Liver (tissue), 9 donors: Measurements from ENCODE around the gene EHMT1. TPM values are rescaled to one million over a fixed set of nuclear protein-coding genes. Genes with fewer than 3 reads are reported as not detected.

Source experiments
- DNase-seq: peaks from one replicate; pipeline ENCODE4 v3.0.0-alpha.2; 2017; ENCODE audit warnings: low spot score
- H3K27ac ChIP-seq, 2 donors: one replicate each; pipeline ENCODE4 v1.7.0; 2013; ENCODE audit warnings: inconsistent platforms in 2 of 2, low read length in 2 of 2, control low read depth in 1 of 2, low read depth in 1 of 2, mild to moderate bottlenecking in 1 of 2
- H3K27me3 ChIP-seq, 4 donors: one replicate each; pipeline versions ENCODE4 v1.6.1 to v1.7.0; 2013; ENCODE audit warnings: low read length in 3 of 4, inconsistent platforms in 1 of 4, mild to moderate bottlenecking in 1 of 4, moderate library complexity in 1 of 4; ENCODE audit not compliant: control insufficient read depth in 4 of 4, insufficient read depth in 4 of 4
- H3K36me3 ChIP-seq, 4 donors: one replicate each; pipeline versions ENCODE4 v1.6.1 to v1.7.0; 2013; ENCODE audit warnings: low read length in 3 of 4, mild to moderate bottlenecking in 3 of 4, low read depth in 1 of 4, moderate library complexity in 1 of 4; ENCODE audit not compliant: control insufficient read depth in 4 of 4, insufficient read depth in 3 of 4
- H3K4me1 ChIP-seq, 4 donors: one replicate each; pipeline versions ENCODE4 v1.6.1 to v1.7.0; 2013; ENCODE audit warnings: low read length in 3 of 4, mild to moderate bottlenecking in 3 of 4, moderate library complexity in 1 of 4; ENCODE audit not compliant: control insufficient read depth in 4 of 4, insufficient read depth in 4 of 4
- H3K4me3 ChIP-seq, 3 donors: one replicate each; pipeline versions ENCODE4 v1.6.1 to v1.7.0; 2013; ENCODE audit warnings: low read length in 3 of 3, control low read depth in 1 of 3, low read depth in 1 of 3, mild to moderate bottlenecking in 1 of 3
- H3K9ac ChIP-seq, 2 donors: one replicate each; pipeline ENCODE4 v1.7.0; 2013; ENCODE audit warnings: low read length in 2 of 2, mild to moderate bottlenecking in 2 of 2, moderate library complexity in 2 of 2, control low read depth in 1 of 2, low read depth in 1 of 2
- H3K9me3 ChIP-seq, 4 donors: one replicate each; pipeline versions ENCODE4 v1.6.1 to v1.7.0; 2013; ENCODE audit warnings: low read length in 3 of 4; ENCODE audit not compliant: control insufficient read depth in 4 of 4
- EGR1 ChIP-seq, 2 donors: IDR thresholded peaks; 2 replicates each; pipeline ENCODE4 v1.6.1; 2016 to 2018; ENCODE audit warnings: antibody characterized with exemption in 2 of 2, low read depth in 2 of 2
- FOXA1 ChIP-seq: IDR thresholded peaks from 2 replicates; pipeline ENCODE4 v1.6.1; 2016; ENCODE audit warnings: antibody characterized with exemption
- FOXA2 ChIP-seq: IDR thresholded peaks from 2 replicates; pipeline ENCODE4 v1.6.1; 2016; ENCODE audit warnings: antibody characterized with exemption
- GABPA ChIP-seq, 2 donors: IDR thresholded peaks in 1 of 2; conservative IDR thresholded peaks in 1 of 2; 2 replicates each; pipeline ENCODE4 v1.6.1; 2016; ENCODE audit warnings: antibody characterized with exemption in 2 of 2, mild to moderate bottlenecking in 1 of 2, moderate library complexity in 1 of 2
- HNF4A ChIP-seq, 2 donors: conservative IDR thresholded peaks; 2 replicates each; pipeline ENCODE4 v1.6.1; 2016; ENCODE audit warnings: antibody characterized with exemption in 2 of 2, mild to moderate bottlenecking in 2 of 2
- HNF4G ChIP-seq: IDR thresholded peaks from 2 replicates; pipeline ENCODE4 v1.6.1; 2016; ENCODE audit warnings: antibody characterized with exemption
- JUND ChIP-seq, 2 donors: IDR thresholded peaks; 2 replicates each; pipeline ENCODE4 v1.6.1; 2016; ENCODE audit warnings: antibody characterized with exemption in 2 of 2
- NR2F2 ChIP-seq: IDR thresholded peaks from 2 replicates; pipeline ENCODE4 v1.6.1; 2016; ENCODE audit warnings: antibody characterized with exemption
- RAD21 ChIP-seq, 2 donors: IDR thresholded peaks; 2 replicates each; pipeline ENCODE4 v1.6.1; 2016; ENCODE audit warnings: antibody characterized with exemption in 2 of 2, mild to moderate bottlenecking in 2 of 2
- REST ChIP-seq: IDR thresholded peaks from 2 replicates; pipeline ENCODE4 v1.6.1; 2016; ENCODE audit warnings: antibody characterized with exemption, mild to moderate bottlenecking
- RXRA ChIP-seq, 2 donors: IDR thresholded peaks; 2 replicates each; pipeline ENCODE4 v1.6.1; 2017 to 2018; ENCODE audit warnings: antibody characterized with exemption in 2 of 2, mild to moderate bottlenecking in 1 of 2
- SP1 ChIP-seq: IDR thresholded peaks from 2 replicates; pipeline ENCODE4 v1.6.1; 2018; ENCODE audit warnings: antibody characterized with exemption, mild to moderate bottlenecking
- TAF1 ChIP-seq: conservative IDR thresholded peaks from 2 replicates; pipeline ENCODE4 v1.6.1; 2016; ENCODE audit warnings: antibody characterized with exemption, mild to moderate bottlenecking
- YY1 ChIP-seq: IDR thresholded peaks from 2 replicates; pipeline ENCODE4 v1.6.1; 2016; ENCODE audit warnings: antibody characterized with exemption, mild to moderate bottlenecking
- WGBS: extraction: QIAGEN DNeasy Blood & Tissue Kit; methylation state at CpG from one replicate; pipeline ENCODE4 v1.1.7; 2013; 5-methylcytosine and 5-hydroxymethylcytosine counted together
- polyA plus RNA-seq, 2 donors: library from polyadenylated mRNA; stranded (reverse) in 1 of 2; unstranded in 1 of 2; fragments of 200-250 nt in 1 of 2; fragments of >200 nt in 1 of 2; fragmentation: Nextera tagmentation in 1 of 2; extraction: Ambion mirVana in 1 of 2; gene quantifications; one replicate each; pipeline versions ENCODE4 v1.2.1 to v1.2.3, GENCODE V29; 2013 to 2015
- total RNA-seq, 2 donors: library from RNA; depleted of rRNA; stranded (reverse); fragments of >200 nt; gene quantifications; one replicate each; pipeline ENCODE4 v1.2.3, GENCODE V29; 2014
- TF ChIP-seq, protein P1 (sequence below): IDR thresholded peaks from 2 replicates; pipeline ENCODE4 v1.6.1; 2016; ENCODE audit warnings: antibody characterized with exemption
- TF ChIP-seq, protein P2 (sequence below): fragments of 150-350 bp; IDR thresholded peaks from 2 replicates; pipeline ENCODE4 v1.5.1; 2017; ENCODE audit warnings: improper control_type of control experiment, low read depth, low read length; ENCODE audit not compliant: missing input control
- donor health status: healthy.
- donor health status: healthy.
- donor health status: healthy.
- donor health status: healthy.
- donor health status: healthy.

EHMT1 gene
- total and polyA plus RNA-seq, 4 donors: 16.1 to 48.2 (median 27.3) TPM

DNA sequence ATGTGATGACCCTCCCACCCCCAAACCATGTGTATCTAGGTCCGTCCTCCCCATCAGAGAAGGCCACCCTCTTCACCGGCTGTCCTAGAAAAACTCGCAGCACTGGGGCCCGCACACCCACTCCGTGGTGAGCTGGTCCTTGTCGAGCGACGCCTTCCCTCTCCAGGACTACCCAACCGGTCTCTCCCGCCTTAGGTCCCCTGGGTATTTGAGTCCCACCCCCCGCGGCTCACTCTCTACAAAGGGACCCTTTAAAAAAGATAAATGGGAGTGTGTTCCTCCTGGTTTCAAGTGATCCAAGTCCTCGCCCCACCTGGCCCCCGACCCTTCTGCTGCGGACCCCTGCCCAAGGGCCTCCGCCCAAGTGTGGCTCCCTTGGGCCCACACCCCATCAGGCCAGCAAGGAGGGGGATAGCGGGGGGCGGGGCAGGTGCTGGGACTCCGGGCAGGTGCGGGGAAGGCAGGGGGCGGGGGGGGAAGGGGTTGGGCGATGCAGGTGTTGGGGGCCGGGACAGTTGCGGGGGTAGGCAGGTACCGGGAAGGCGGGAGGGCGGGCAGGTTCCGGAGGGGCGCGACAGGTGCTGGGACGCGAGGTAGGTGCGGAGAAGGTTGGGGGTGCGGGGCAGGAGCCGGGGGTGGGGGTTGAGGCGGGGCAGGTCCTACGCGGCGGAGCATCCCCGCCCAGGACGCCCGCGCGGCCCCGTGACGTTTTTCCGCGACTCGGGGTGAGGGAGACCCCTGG lies 14.3 kb upstream of the EHMT1 start:
- H3K4me1 ChIP-seq: peaks cover 10 to 34% (median 32%) of the 10 kb centered on the region in 4 donors
- H3K27ac ChIP-seq: no peak overlapping the region
- H3K9me3 ChIP-seq: no peaks in the 10 kb centered on the region
- no peaks in the 10 kb centered on the region for H3K27me3 ChIP-seq
- no peak overlapping the region for H3K9ac ChIP-seq
- no peak for DNase-seq
- TF ChIP-seq GABPA (IDR thresholded peaks at IDR 0.05 in 1 of 2, conservative IDR thresholded peaks at IDR 0.05 in 1 of 2): no peak
- TF ChIP-seq YY1: no peak
- TF ChIP-seq JUND (IDR thresholded peaks at IDR 0.05): no peak
- no peak for TF ChIP-seq TAF1
- TF ChIP-seq EGR1 (IDR thresholded peaks at IDR 0.05; ENCODE audit: low read depth in 2 of 2): no peak
- TF ChIP-seq RXRA (IDR thresholded peaks at IDR 0.05): no peak
- TF ChIP-seq NR2F2: no peak
- TF ChIP-seq RAD21 (IDR thresholded peaks at IDR 0.05): no peak
- TF ChIP-seq FOXA2: no peak
- no peak for TF ChIP-seq REST
- no peak for TF ChIP-seq FOXA1
- no peak for TF ChIP-seq HNF4G
- TF ChIP-seq SP1: no peak
- TF ChIP-seq, protein P1, sequence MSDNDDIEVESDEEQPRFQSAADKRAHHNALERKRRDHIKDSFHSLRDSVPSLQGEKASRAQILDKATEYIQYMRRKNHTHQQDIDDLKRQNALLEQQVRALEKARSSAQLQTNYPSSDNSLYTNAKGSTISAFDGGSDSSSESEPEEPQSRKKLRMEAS: no peak
- TF ChIP-seq HNF4A (conservative IDR thresholded peaks at IDR 0.05): no peak
- TF ChIP-seq, protein P2, sequence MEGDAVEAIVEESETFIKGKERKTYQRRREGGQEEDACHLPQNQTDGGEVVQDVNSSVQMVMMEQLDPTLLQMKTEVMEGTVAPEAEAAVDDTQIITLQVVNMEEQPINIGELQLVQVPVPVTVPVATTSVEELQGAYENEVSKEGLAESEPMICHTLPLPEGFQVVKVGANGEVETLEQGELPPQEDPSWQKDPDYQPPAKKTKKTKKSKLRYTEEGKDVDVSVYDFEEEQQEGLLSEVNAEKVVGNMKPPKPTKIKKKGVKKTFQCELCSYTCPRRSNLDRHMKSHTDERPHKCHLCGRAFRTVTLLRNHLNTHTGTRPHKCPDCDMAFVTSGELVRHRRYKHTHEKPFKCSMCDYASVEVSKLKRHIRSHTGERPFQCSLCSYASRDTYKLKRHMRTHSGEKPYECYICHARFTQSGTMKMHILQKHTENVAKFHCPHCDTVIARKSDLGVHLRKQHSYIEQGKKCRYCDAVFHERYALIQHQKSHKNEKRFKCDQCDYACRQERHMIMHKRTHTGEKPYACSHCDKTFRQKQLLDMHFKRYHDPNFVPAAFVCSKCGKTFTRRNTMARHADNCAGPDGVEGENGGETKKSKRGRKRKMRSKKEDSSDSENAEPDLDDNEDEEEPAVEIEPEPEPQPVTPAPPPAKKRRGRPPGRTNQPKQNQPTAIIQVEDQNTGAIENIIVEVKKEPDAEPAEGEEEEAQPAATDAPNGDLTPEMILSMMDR: no peak
- no peaks in the 10 kb centered on the region for H3K36me3 ChIP-seq
- WGBS: 20% methylated on average over 49 of the region's 49 CpGs
- peak overlapping the region in 1 of 3 donors; percentile 60 for H3K4me3 ChIP-seq

DNA sequence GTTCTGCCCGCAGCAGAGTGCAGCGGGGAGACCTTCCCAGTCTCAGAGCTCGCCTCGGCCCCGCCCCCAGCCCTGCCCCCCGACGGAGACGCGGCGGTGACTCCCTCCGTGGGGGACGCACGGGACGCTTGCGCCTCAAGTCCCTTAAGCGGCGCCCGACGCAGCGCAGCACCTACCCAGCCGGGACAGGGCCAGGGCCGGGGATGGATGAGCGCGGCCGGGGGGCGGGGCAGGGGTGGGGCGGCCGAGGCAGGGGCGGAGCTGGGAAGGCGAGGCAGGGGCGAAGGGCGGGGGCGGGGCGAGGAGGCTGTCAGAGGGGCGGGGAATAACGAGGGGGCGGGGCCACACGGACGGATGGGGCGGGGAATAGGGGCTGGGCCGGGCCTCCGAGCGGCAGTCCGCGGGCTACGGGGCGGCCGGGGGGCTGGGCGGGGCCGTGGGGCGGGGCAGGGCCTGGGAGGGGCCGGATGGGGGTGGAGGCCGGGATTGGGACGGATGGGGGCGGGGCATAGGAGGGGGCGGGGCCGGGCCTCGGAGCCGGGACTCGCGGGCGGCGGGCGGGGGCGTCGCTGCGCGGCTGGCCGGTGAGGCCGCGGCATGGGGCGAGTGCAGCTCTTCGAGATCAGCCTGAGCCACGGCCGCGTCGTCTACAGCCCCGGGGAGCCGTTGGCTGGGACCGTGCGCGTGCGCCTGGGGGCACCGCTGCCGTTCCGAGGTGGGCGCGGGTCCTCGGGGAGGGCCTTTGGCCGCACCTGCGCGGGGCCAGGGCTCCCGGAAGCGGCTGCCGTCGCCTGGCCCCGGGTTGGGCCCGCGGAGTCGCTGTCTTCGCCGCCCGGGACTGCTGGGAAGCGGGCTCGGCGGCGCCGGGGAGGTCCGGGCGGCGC lies 13.4 kb upstream of the EHMT1 start, which contains the start of gene ARRDC1:
Gene ARRDC1, plus strand, starts transcription at position 566 of the 884 bp plus-strand sequence. Its CDS starts 32 bp downstream, at position 598.
- Histone ChIP-seq H3K4me1 (peaks cover 10 to 35% (median 32%) of the 10 kb centered on the region in 4 donors), H3K4me3 (peak within 1 kb of the TSS; percentile 66 to 84 (median 80)), H3K9ac (peak within 1 kb of the TSS in 1 of 2 donors; percentile 84), H3K9me3 (no peaks in the 10 kb centered on the region), H3K27ac (peak within 1 kb of the TSS; percentile 82 to 87), H3K36me3 (no peaks in the 10 kb centered on the region), H3K27me3 (no peaks in the 10 kb centered on the region)
- TF ChIP-seq REST: peak; percentile 74
- TF ChIP-seq, protein P2: no peak
- no peak for TF ChIP-seq HNF4A (conservative IDR thresholded peaks at IDR 0.05)
- peak; percentile 14 for TF ChIP-seq YY1
- no peak for TF ChIP-seq FOXA1
- no peak for TF ChIP-seq HNF4G
- no peak for TF ChIP-seq GABPA (IDR thresholded peaks at IDR 0.05 in 1 of 2, conservative IDR thresholded peaks at IDR 0.05 in 1 of 2)
- no peak for TF ChIP-seq RXRA (IDR thresholded peaks at IDR 0.05)
- 1% methylated on average over 110 of the region's 111 CpGs for WGBS
- peak; percentile 98 for DNase-seq
